Activated CD4-positive, alpha-beta T cell treated with anti-CD3 and anti-CD28 coated beads, Interleukin-2, amount 50 U/mL, for 48 hours (primary cell): ENCODE results near the gene PDZD2.
"Not testable (repeated sequence)": the region's sequence is repeated elsewhere in the genome, so short reads cannot be mapped to it uniquely, and the experiment has no call there.

Experiments used
- DNase-seq, 2 experiments: peaks; one replicate each; pipeline ENCODE4 v3.0.0-alpha.2; 2020

PDZD2 gene

GRCh38 chr5:32020946-32021345 lies 382.0 kb downstream of the PDZD2 start:
- DNase-seq, result no peak

- DNase-seq, result no peak
Observed at GRCh38 chr5:32021771-32022170, 382.8 kb downstream of the PDZD2 start.

- no peak for DNase-seq
Observed at GRCh38 chr5:32022638-32023037, 383.7 kb downstream of the PDZD2 start.

- DNase-seq, result no peak
Observed at GRCh38 chr5:32023816-32024215, 384.9 kb downstream of the PDZD2 start.

- no peak for DNase-seq
Observed at GRCh38 chr5:32024751-32025150, 385.8 kb downstream of the PDZD2 start.

GRCh38 chr5:32027093-32027716 lies 388.3 kb downstream of the PDZD2 start:
- DNase-seq, result no peak

- DNase-seq, result no peak
Observed at GRCh38 chr5:32027717-32028458, 389.0 kb downstream of the PDZD2 start.

GRCh38 chr5:32029261-32029660 lies 390.3 kb downstream of the PDZD2 start:
- no peak for DNase-seq

- no peak for DNase-seq
Observed at GRCh38 chr5:32029781-32030180, 390.9 kb downstream of the PDZD2 start.

- DNase-seq, result no peak
Observed at GRCh38 chr5:32030222-32030621, 391.3 kb downstream of the PDZD2 start.

- DNase-seq, result no peak
Observed at GRCh38 chr5:32030686-32031085, 391.8 kb downstream of the PDZD2 start.

- DNase-seq, result no peak
Observed at GRCh38 chr5:32031089-32031488, 392.2 kb downstream of the PDZD2 start.

GRCh38 chr5:32038523-32038922 lies 399.6 kb downstream of the PDZD2 start:
- DNase-seq, result no peak

GRCh38 chr5:32039133-32039532 lies 400.2 kb downstream of the PDZD2 start:
- not testable (repeated sequence) for DNase-seq

- DNase-seq, result not testable (repeated sequence)
Observed at GRCh38 chr5:32039601-32040000, 400.7 kb downstream of the PDZD2 start.

- not testable (repeated sequence) for DNase-seq
Observed at GRCh38 chr5:32040181-32040695, 401.3 kb downstream of the PDZD2 start.

- no peak for DNase-seq
Observed at GRCh38 chr5:32042551-32042961, 403.6 kb downstream of the PDZD2 start.

- no peak for DNase-seq
Observed at GRCh38 chr5:32043105-32043504, 404.2 kb downstream of the PDZD2 start.

- DNase-seq, result no peak
Observed at GRCh38 chr5:32044434-32044833, 405.5 kb downstream of the PDZD2 start.

- DNase-seq, result no peak
Observed at GRCh38 chr5:32044939-32045338, 406.0 kb downstream of the PDZD2 start.

GRCh38 chr5:32047056-32047455 lies 408.1 kb downstream of the PDZD2 start:
- DNase-seq, result no peak

- DNase-seq, result no peak
Observed at GRCh38 chr5:32051796-32052195, 412.9 kb downstream of the PDZD2 start.

GRCh38 chr5:32055891-32056866 lies 417.2 kb downstream of the PDZD2 start:
- DNase-seq, result no peak
